Left lung (tissue), 10 donors: Measurements from ENCODE around the gene CATSPERZ. TPM values are rescaled to one million over a fixed set of nuclear protein-coding genes. Genes with fewer than 3 reads are reported as not detected.
"Not testable (repeated sequence)": the region's sequence is repeated elsewhere in the genome, so short reads cannot be mapped to it uniquely, and the experiment has no call there.

Experiments
- ATAC-seq: fragments of 200-7000 bp; cut with Tn5 transposase; one replicate; pipeline ENCODE4 v1.9.1; 2020; ENCODE audit warnings: moderate library complexity
- DNase-seq, 4 donors: peaks; one replicate each; pipeline ENCODE4 v3.0.0-alpha.2; 2013 to 2020
- H3K27ac ChIP-seq, 2 donors: fragments of 200-600 bp; sonication (generic) in 1 of 2; one replicate each; pipeline versions ENCODE4 v1.5.0 to v1.8.0; 2020 to 2021
- H3K27me3 ChIP-seq, 2 donors: fragments of 200-600 bp; sonication (generic) in 1 of 2; one replicate each; pipeline versions ENCODE4 v1.5.0 to v1.8.0; 2020 to 2021
- H3K36me3 ChIP-seq, 2 donors: fragments of 200-600 bp; sonication (generic) in 1 of 2; one replicate each; pipeline versions ENCODE4 v1.5.0 to v1.8.0; 2020 to 2021
- H3K4me1 ChIP-seq, 2 donors: fragments of 200-600 bp; one replicate each; pipeline ENCODE4 v1.8.0; 2021
- H3K4me3 ChIP-seq, 2 donors: fragments of 200-600 bp; sonication (generic) in 1 of 2; one replicate each; pipeline versions ENCODE4 v1.5.0 to v1.8.0; 2020 to 2021; ENCODE audit warnings: mild to moderate bottlenecking in 1 of 2
- H3K9me3 ChIP-seq, 2 donors: fragments of 200-600 bp; sonication (generic) in 1 of 2; one replicate each; pipeline versions ENCODE4 v1.5.0 to v1.8.0; 2020 to 2021
- intact Hi-C, 2 donors: fragments of 100-400 bp; cut with DNase I; formaldehyde crosslinking; loops; one replicate each; pipeline versions ENCODE4 v1.11.2 to v1.14.2; 2022
- polyA plus RNA-seq, 6 donors: library from polyadenylated mRNA; unstranded; fragments of 120-200 nt; gene quantifications; one replicate each; pipeline ENCODE4 v1.2.1, GENCODE V29; 2013; ENCODE audit not compliant: insufficient read length in 6 of 6
- total RNA-seq, 2 donors: library from RNA; stranded (reverse); fragmentation: NEBNext Ultra II Directional; extraction: Animal tissue kit (Norgen Biotek cat#: 25700); gene quantifications; one replicate each; pipeline ENCODE4 v1.2.1, GENCODE V29; 2021
- TF ChIP-seq, protein P1 (sequence below), 2 donors: fragments of 200-600 bp; sonication (generic) in 1 of 2; IDR thresholded peaks; one replicate each; pipeline versions ENCODE4 v1.5.0 to v1.8.0; 2021; ENCODE audit warnings: antibody characterized with exemption in 2 of 2
- donor health status: DM: no; HTN: yes; CAD: no.
- donor health status: DM: no; HTN: no; CAD: no.

CATSPERZ gene
- total and polyA plus RNA-seq, 8 donors = not detected

DNA sequence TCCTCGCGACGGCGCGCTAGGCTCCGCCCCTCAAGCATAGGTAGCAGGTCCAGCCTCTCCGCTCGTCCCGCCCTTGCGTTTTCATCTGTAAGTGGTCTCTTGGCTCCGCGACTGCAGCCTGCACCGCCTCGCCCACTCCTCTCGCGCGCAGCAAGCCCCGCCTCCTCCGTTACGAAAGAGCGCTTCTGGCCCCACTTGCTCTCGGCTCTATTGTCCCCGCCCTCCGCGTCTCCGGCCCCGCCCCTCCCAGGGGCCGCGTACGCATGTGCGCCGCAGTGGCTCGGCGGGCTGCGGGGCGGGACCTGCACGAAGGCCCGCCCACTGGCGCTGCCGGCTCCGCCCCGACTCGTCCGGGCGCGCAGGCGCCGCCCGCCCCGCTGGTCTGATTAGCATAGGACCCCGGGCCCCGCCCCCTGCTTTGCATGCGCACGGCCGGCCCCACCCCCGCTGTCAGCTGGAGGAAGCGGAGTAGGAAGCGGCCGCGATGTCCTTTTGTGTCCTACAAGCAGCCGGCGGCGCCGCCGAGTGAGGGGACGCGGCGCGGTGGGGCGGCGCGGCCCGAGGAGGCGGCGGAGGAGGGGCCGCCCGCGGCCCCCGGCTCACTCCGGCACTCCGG, 5.0 kb downstream of the CATSPERZ start, which contains the start of gene ESRRA:
TSS of gene ESRRA (plus strand) at position 450 of the 616 bp plus-strand sequence. CDS start 1,656 bp downstream, outside the sequence.
- H3K27me3 ChIP-seq = peaks cover 1 to 8% of the 10 kb centered on the region in 2 donors
- H3K36me3 ChIP-seq = peaks cover 0 to 16% of the 10 kb centered on the region in 2 donors
- DNase-seq (peak; percentile 98 to 100 (median 99)), ATAC-seq (peak; percentile 86)
- intact Hi-C loops = no loop called here
- H3K9me3 ChIP-seq = no peaks in the 10 kb centered on the region
- TF ChIP-seq, protein P1, sequence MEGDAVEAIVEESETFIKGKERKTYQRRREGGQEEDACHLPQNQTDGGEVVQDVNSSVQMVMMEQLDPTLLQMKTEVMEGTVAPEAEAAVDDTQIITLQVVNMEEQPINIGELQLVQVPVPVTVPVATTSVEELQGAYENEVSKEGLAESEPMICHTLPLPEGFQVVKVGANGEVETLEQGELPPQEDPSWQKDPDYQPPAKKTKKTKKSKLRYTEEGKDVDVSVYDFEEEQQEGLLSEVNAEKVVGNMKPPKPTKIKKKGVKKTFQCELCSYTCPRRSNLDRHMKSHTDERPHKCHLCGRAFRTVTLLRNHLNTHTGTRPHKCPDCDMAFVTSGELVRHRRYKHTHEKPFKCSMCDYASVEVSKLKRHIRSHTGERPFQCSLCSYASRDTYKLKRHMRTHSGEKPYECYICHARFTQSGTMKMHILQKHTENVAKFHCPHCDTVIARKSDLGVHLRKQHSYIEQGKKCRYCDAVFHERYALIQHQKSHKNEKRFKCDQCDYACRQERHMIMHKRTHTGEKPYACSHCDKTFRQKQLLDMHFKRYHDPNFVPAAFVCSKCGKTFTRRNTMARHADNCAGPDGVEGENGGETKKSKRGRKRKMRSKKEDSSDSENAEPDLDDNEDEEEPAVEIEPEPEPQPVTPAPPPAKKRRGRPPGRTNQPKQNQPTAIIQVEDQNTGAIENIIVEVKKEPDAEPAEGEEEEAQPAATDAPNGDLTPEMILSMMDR (IDR thresholded peaks at IDR 0.05) = no peak
- peaks cover 19 to 41% of the 10 kb centered on the region in 2 donors for H3K4me1 ChIP-seq
- H3K4me3 ChIP-seq = peak within 1 kb of the TSS; percentile 56 to 85
- H3K27ac ChIP-seq = peak within 1 kb of the TSS; percentile 94 to 95

GRCh38 chr11:64305691-64306562, 5.8 kb downstream of the CATSPERZ start:
- H3K36me3 ChIP-seq = peaks cover 0 to 21% of the 10 kb centered on the region in 2 donors
- DNase-seq (peak in 2 of 4 donors; percentile 86 to 93), ATAC-seq (peak; percentile 26)
- H3K9me3 ChIP-seq = no peaks in the 10 kb centered on the region
- H3K27ac ChIP-seq = peak overlapping the region; percentile 76 to 95
- H3K4me3 ChIP-seq = peak overlapping the region; percentile 56 to 85
- H3K27me3 ChIP-seq = peaks cover 0 to 1% of the 10 kb centered on the region in 2 donors
- intact Hi-C loops = no loop called here
- TF ChIP-seq, protein P1 (IDR thresholded peaks at IDR 0.05) = peak in 1 of 2 donors; percentile 12
- H3K4me1 ChIP-seq = peaks cover 14 to 38% of the 10 kb centered on the region in 2 donors

- no peak for ATAC-seq
- DNase-seq = no peak
- no peaks in the 10 kb centered on the region for H3K27me3 ChIP-seq
Measured at GRCh38 chr11:64306563-64306875, 6.4 kb downstream of the CATSPERZ start.

DNA sequence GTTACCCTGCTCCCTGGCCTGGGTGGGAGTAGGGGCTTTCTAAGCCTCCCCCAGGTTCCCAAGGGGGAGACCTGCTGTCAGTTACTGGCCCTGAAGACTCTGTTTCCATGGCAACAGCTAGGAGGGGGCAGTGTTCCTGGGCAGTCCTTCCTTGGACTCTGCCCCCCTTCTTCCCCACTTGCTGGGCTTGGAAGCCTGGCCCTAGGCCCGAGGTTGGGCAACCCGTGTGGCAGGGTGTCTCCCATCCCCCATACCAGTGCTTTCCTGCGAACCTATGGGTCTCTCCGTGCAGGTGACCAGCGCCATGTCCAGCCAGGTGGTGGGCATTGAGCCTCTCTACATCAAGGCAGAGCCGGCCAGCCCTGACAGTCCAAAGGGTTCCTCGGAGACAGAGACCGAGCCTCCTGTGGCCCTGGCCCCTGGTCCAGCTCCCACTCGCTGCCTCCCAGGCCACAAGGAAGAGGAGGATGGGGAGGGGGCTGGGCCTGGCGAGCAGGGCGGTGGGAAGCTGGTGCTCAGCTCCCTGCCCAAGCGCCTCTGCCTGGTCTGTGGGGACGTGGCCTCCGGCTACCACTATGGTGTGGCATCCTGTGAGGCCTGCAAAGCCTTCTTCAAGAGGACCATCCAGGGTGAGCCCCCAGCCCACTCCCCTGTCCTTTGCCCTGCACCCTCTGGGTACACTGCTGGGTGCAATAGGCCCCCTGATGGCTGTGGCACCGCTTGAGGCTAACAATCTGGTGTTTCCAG, 6.9 kb downstream of the CATSPERZ start:
- intact Hi-C loops = no loop called here
- TF ChIP-seq, protein P1 (IDR thresholded peaks at IDR 0.05) = no peak
- ATAC-seq (no peak), DNase-seq (peak in 1 of 4 donors; percentile 81)
- no peaks in the 10 kb centered on the region for H3K27me3 ChIP-seq
- peak overlapping the region; percentile 56 to 85 for H3K4me3 ChIP-seq
- no peaks in the 10 kb centered on the region for H3K9me3 ChIP-seq
- H3K4me1 ChIP-seq = peaks cover 14 to 32% of the 10 kb centered on the region in 2 donors
- H3K36me3 ChIP-seq = peaks cover 0 to 27% of the 10 kb centered on the region in 2 donors
- H3K27ac ChIP-seq = peak overlapping the region in 1 of 2 donors; percentile 95

More at GRCh38 chr11:64306563-64306875, 6.4 kb downstream of the CATSPERZ start:
- Histone ChIP-seq H3K9me3 (no peaks in the 10 kb centered on the region), H3K4me1 (peaks cover 14 to 32% of the 10 kb centered on the region in 2 donors), H3K4me3 (peak overlapping the region; percentile 56 to 85), H3K36me3 (peaks cover 0 to 27% of the 10 kb centered on the region in 2 donors), H3K27ac (peak overlapping the region; percentile 76 to 95)
- TF ChIP-seq, protein P1 (IDR thresholded peaks at IDR 0.05) = no peak
- intact Hi-C loops = no loop called here

GRCh38 chr11:64307795-64308194, 7.6 kb downstream of the CATSPERZ start:
- ATAC-seq, H3K4me3 ChIP-seq, H3K9me3 ChIP-seq, intact Hi-C loops, DNase-seq, H3K27me3 ChIP-seq, H3K27ac ChIP-seq: not testable (repeated sequence)
- Histone ChIP-seq H3K4me1 (peaks cover 14 to 36% of the 10 kb centered on the region in 2 donors), H3K36me3 (peaks cover 0 to 34% of the 10 kb centered on the region in 2 donors)
